Mesenchymal stem cell (in vitro differentiated cells and primary cell): ENCODE measurements around the gene TSC1.

ENCODE experiments used
- DNase-seq: peaks from one replicate; pipeline ENCODE4 v3.0.0-alpha.2; 2013
- H2AFZ ChIP-seq: one replicate; pipeline ENCODE4 v1.6.1; 2013; ENCODE audit warnings: low read depth, mild to moderate bottlenecking, control low read depth, inconsistent platforms, low read length, moderate library complexity
- H2AK5ac ChIP-seq: 2 replicates; pipeline ENCODE4 v1.6.1; 2013; ENCODE audit warnings: low read length, moderate library complexity, mild to moderate bottlenecking, inconsistent platforms; ENCODE audit not compliant: severe bottlenecking
- H2BK120ac ChIP-seq: one replicate; pipeline ENCODE4 v1.6.1; 2013; ENCODE audit warnings: low read depth, mild to moderate bottlenecking, inconsistent platforms, low read length, moderate library complexity
- H2BK12ac ChIP-seq, 2 experiments: one replicate each; pipeline ENCODE4 v1.6.1; 2013; ENCODE audit warnings: inconsistent platforms in 2 of 2, low read length in 2 of 2, mild to moderate bottlenecking in 2 of 2, moderate library complexity in 2 of 2, control low read depth in 1 of 2
- H2BK15ac ChIP-seq: one replicate; pipeline ENCODE4 v1.6.1; 2013; ENCODE audit warnings: mild to moderate bottlenecking, low read depth, inconsistent platforms; ENCODE audit not compliant: poor library complexity, severe bottlenecking
- H2BK5ac ChIP-seq: 2 replicates; pipeline ENCODE4 v1.6.1; 2013; ENCODE audit warnings: low read depth, mild to moderate bottlenecking, low read length, control low read depth, inconsistent platforms; ENCODE audit not compliant: poor library complexity, severe bottlenecking
- H3K14ac ChIP-seq, 2 experiments: one replicate each; pipeline ENCODE4 v1.6.1; 2013; ENCODE audit warnings: inconsistent platforms in 2 of 2, low read length in 2 of 2, control low read depth in 1 of 2, mild to moderate bottlenecking in 1 of 2, moderate library complexity in 1 of 2
- H3K18ac ChIP-seq, 2 experiments: one replicate each; pipeline ENCODE4 v1.6.1; 2013; ENCODE audit warnings: inconsistent platforms in 2 of 2, low read length in 2 of 2, control low read depth in 1 of 2, low read depth in 1 of 2, mild to moderate bottlenecking in 1 of 2
- H3K23ac ChIP-seq, 2 experiments: one replicate each; pipeline ENCODE4 v1.6.1; 2013; ENCODE audit warnings: inconsistent platforms in 2 of 2, low read length in 2 of 2, mild to moderate bottlenecking in 2 of 2, moderate library complexity in 2 of 2, control low read depth in 1 of 2
- H3K27ac ChIP-seq: 2 replicates; pipeline ENCODE4 v1.5.1; 2013; ENCODE audit warnings: mild to moderate bottlenecking, moderate library complexity, low read length, control low read depth, inconsistent platforms; ENCODE audit not compliant: poor library complexity, severe bottlenecking
- H3K27me3 ChIP-seq, 2 experiments: 2 replicates each; pipeline versions ENCODE4 v1.6.1 to v1.7.0; 2013; ENCODE audit warnings: low read length in 2 of 2, mild to moderate bottlenecking in 2 of 2, moderate library complexity in 2 of 2, control low read depth in 1 of 2, inconsistent platforms in 1 of 2; ENCODE audit not compliant: control insufficient read depth in 1 of 2, insufficient read depth in 1 of 2
- H3K36me3 ChIP-seq, 2 experiments: 2 replicates each; pipeline versions ENCODE4 v1.6.1 to v1.7.0; 2013; ENCODE audit warnings: low read length in 2 of 2, control low read depth in 1 of 2, inconsistent platforms in 1 of 2, low read depth in 1 of 2, mild to moderate bottlenecking in 1 of 2; ENCODE audit not compliant: insufficient read depth in 2 of 2, control insufficient read depth in 1 of 2
- H3K4ac ChIP-seq, 2 experiments: one replicate each; pipeline ENCODE4 v1.6.1; 2013; ENCODE audit warnings: inconsistent platforms in 2 of 2, low read length in 2 of 2, mild to moderate bottlenecking in 2 of 2, moderate library complexity in 2 of 2, control low read depth in 1 of 2, low read depth in 1 of 2
- H3K4me1 ChIP-seq: 2 replicates; pipeline ENCODE4 v1.6.1; 2013; ENCODE audit warnings: low read depth, low read length, control low read depth; ENCODE audit not compliant: control insufficient read depth, insufficient read depth
- H3K4me2 ChIP-seq: 2 replicates; pipeline ENCODE4 v1.6.1; 2013; ENCODE audit warnings: low read length, mild to moderate bottlenecking, inconsistent platforms; ENCODE audit not compliant: poor library complexity, severe bottlenecking
- H3K4me3 ChIP-seq, 2 experiments: 2 replicates each; pipeline versions ENCODE4 v1.5.1 to v1.7.0; 2013; ENCODE audit warnings: low read length in 2 of 2, mild to moderate bottlenecking in 2 of 2, control low read depth in 1 of 2, low read depth in 1 of 2; ENCODE audit not compliant: insufficient read depth in 1 of 2
- H3K79me1 ChIP-seq: replicated peaks from 2 replicates; pipeline ENCODE4 v1.6.1; 2013; ENCODE audit warnings: mild to moderate bottlenecking, control low read depth, low read length, inconsistent platforms; ENCODE audit not compliant: poor library complexity, severe bottlenecking
- H3K9ac ChIP-seq: 2 replicates; pipeline ENCODE4 v1.7.0; 2013; ENCODE audit warnings: mild to moderate bottlenecking, low read length, moderate library complexity
- H3K9me3 ChIP-seq: 2 replicates; pipeline ENCODE4 v1.7.0; 2013; ENCODE audit warnings: mild to moderate bottlenecking, low read length; ENCODE audit not compliant: control insufficient read depth
- H4K8ac ChIP-seq: one replicate; pipeline ENCODE4 v1.6.1; 2013; ENCODE audit warnings: inconsistent platforms, mild to moderate bottlenecking, low read length, moderate library complexity
- H4K91ac ChIP-seq: one replicate; pipeline ENCODE4 v1.6.1; 2013; ENCODE audit warnings: mild to moderate bottlenecking, low read length, inconsistent platforms
- WGBS: methylation state at CpG from one replicate; pipeline ENCODE4 v1.1.7; 2013; ENCODE audit warnings: mixed read lengths; 5-methylcytosine and 5-hydroxymethylcytosine counted together

The TSC1 gene

GRCh38 chr9:132975961-132976360, 31.5 kb upstream of the TSC1 start:
- Histone ChIP-seq H3K9me3 (no peaks in the 10 kb centered on the region), H2BK120ac (no peak overlapping the region), H3K79me1 (no peaks in the 10 kb centered on the region), H3K23ac (no peak overlapping the region), H4K91ac (no peak overlapping the region), H4K8ac (no peak overlapping the region), H2BK5ac (no peak overlapping the region), H2AK5ac (no peak overlapping the region), H2BK15ac (no peak overlapping the region), H3K27ac (no peak overlapping the region), H2AFZ (no peak overlapping the region), H3K4me1 (peaks cover 9% of the 10 kb centered on the region), H3K36me3 (no peaks in the 10 kb centered on the region), H3K18ac (no peak overlapping the region), H3K27me3 (peaks cover 67 to 76% of the 10 kb centered on the region in 2 experiments), H2BK12ac (no peak overlapping the region), H3K14ac (peak overlapping the region in 1 of 2 experiments; percentile 7), H3K4me2 (no peak overlapping the region), H3K9ac (no peak overlapping the region), H3K4ac (no peak overlapping the region), H3K4me3 (no peak overlapping the region)
- DNase-seq = no peak
- WGBS = 78% methylated on average over 5 of the region's 6 CpGs

DNA sequence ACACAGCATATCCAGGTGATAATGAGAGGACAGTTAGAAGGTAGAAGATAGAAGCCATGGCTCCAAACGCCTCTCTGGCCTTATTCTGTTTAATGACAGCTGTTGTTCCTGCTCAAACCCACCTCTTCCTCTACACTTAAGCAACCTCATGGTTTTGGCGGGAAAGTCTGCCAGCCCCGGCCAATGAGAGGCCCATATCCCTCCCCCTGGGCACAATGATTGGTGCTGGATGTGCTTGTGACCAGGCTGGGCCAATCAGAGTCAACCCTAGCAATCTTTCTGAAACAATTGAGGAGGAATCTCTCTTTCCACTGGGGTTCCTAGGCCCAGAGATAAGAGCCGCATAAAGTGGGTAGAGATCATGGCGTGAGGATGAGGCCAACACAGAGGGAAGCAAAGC, 29.3 kb upstream of the TSC1 start:
- no peak overlapping the region for H2BK120ac ChIP-seq
- H3K23ac ChIP-seq = no peak overlapping the region
- no peak overlapping the region for H3K4me3 ChIP-seq
- H4K91ac ChIP-seq = no peak overlapping the region
- no peaks in the 10 kb centered on the region for H3K36me3 ChIP-seq
- H2BK5ac ChIP-seq = no peak overlapping the region
- peaks cover 9% of the 10 kb centered on the region for H3K4me1 ChIP-seq
- H2AFZ ChIP-seq = no peak overlapping the region
- H2AK5ac ChIP-seq = no peak overlapping the region
- H3K79me1 ChIP-seq = no peaks in the 10 kb centered on the region
- H3K4ac ChIP-seq = no peak overlapping the region
- peak; percentile 21 for DNase-seq
- peaks cover 51 to 71% of the 10 kb centered on the region in 2 experiments for H3K27me3 ChIP-seq
- H3K9me3 ChIP-seq = no peaks in the 10 kb centered on the region
- H3K9ac ChIP-seq = no peak overlapping the region
- no peak overlapping the region for H3K14ac ChIP-seq
- H4K8ac ChIP-seq = no peak overlapping the region
- H2BK12ac ChIP-seq = no peak overlapping the region
- H3K27ac ChIP-seq = no peak overlapping the region
- H3K4me2 ChIP-seq = no peak overlapping the region
- WGBS = 69% methylated on average over 5 of the region's 5 CpGs
- no peak overlapping the region for H2BK15ac ChIP-seq
- H3K18ac ChIP-seq = no peak overlapping the region

DNA sequence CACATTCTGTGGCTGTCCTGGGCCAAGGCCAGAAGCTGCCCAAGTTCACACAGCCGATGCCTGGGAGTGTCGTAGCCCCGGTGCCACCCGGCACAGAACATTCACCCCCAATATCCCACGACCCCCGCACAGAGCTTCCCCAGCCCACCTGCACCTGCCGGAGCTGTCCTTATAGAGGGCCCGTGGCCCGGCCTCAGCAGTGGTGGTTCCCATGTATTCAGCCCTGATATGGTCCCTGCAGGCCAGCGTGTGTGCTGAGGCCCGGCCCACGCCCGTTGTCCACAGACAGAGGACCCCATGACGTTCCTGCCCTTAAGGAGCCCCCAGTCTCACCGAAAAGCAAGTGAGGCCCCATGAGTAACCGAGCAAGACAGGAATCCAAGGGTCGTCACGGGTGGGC, 28.8 kb upstream of the TSC1 start:
- Histone ChIP-seq H3K4me1 (peaks cover 9% of the 10 kb centered on the region), H2BK120ac (no peak overlapping the region), H3K4me3 (no peak overlapping the region), H2AK5ac (no peak overlapping the region), H3K36me3 (no peaks in the 10 kb centered on the region), H2AFZ (no peak overlapping the region), H3K18ac (no peak overlapping the region), H3K14ac (no peak overlapping the region), H3K23ac (no peak overlapping the region), H2BK12ac (no peak overlapping the region), H4K91ac (no peak overlapping the region), H3K27ac (no peak overlapping the region), H3K79me1 (no peaks in the 10 kb centered on the region), H2BK5ac (no peak overlapping the region), H3K9me3 (no peaks in the 10 kb centered on the region), H4K8ac (no peak overlapping the region), H3K4me2 (no peak overlapping the region), H3K4ac (no peak overlapping the region), H2BK15ac (no peak overlapping the region), H3K9ac (no peak overlapping the region), H3K27me3 (peaks cover 47 to 66% of the 10 kb centered on the region in 2 experiments)
- no peak for DNase-seq
- 79% methylated on average over 18 of the region's 18 CpGs for WGBS

GRCh38 chr9:132970324-132971062, 26.1 kb upstream of the TSC1 start:
- Histone ChIP-seq H3K4me3 (peak overlapping the region in 1 of 2 experiments; percentile 25), H3K4me1 (peaks cover 5% of the 10 kb centered on the region), H3K4ac (no peak overlapping the region), H4K8ac (no peak overlapping the region), H3K18ac (no peak overlapping the region), H3K9ac (no peak overlapping the region), H2AFZ (no peak overlapping the region), H3K79me1 (no peaks in the 10 kb centered on the region), H3K27me3 (peaks cover 41 to 63% of the 10 kb centered on the region in 2 experiments), H3K14ac (peak overlapping the region in 1 of 2 experiments; percentile 26), H3K4me2 (no peak overlapping the region), H2AK5ac (no peak overlapping the region), H2BK12ac (no peak overlapping the region), H2BK15ac (no peak overlapping the region), H3K23ac (no peak overlapping the region), H3K36me3 (no peaks in the 10 kb centered on the region), H4K91ac (no peak overlapping the region), H2BK5ac (no peak overlapping the region), H3K27ac (no peak overlapping the region), H3K9me3 (no peaks in the 10 kb centered on the region), H2BK120ac (no peak overlapping the region)
- DNase-seq = no peak
- 89% methylated on average over 15 of the region's 16 CpGs for WGBS
